K562 (cell line): ENCODE data around the gene PDLIM5. TPM values are rescaled to one million over a fixed set of nuclear protein-coding genes. Genes with fewer than 3 reads are reported as not detected.

Experiments
- BACH1 ChIP-seq: fragments of 200-800 bp; sonication (Bioruptor generic); IDR thresholded peaks from 2 replicates; pipeline ENCODE4 v1.6.1; 2016; ENCODE audit warnings: missing genetic modification characterization, missing compliant biosample characterization
- CBX3 ChIP-seq, 2 experiments: IDR thresholded peaks; 1 replicate in 1 of 2; 2 replicates in 1 of 2; pipeline ENCODE4 v1.6.1; 2012; ENCODE audit warnings: inconsistent platforms in 2 of 2, low read length in 2 of 2, borderline replicate concordance in 1 of 2, control low read depth in 1 of 2
- MEIS2 ChIP-seq: fragments of 450-650 bp; IDR thresholded peaks from 2 replicates; pipeline ENCODE4 v1.6.1; 2014; ENCODE audit warnings: mild to moderate bottlenecking; ENCODE audit not compliant: partially characterized antibody
- NCOR1 ChIP-seq: fragments of 450-650 bp; IDR thresholded peaks from 2 replicates; pipeline ENCODE4 v1.6.1; 2016; ENCODE audit warnings: mild to moderate bottlenecking, moderate library complexity
- NRF1 ChIP-seq, 2 experiments: fragments of 450-650 bp; IDR thresholded peaks in 1 of 2; conservative IDR thresholded peaks in 1 of 2; 2 replicates each; pipeline ENCODE4 v1.6.1; 2014; ENCODE audit warnings: mild to moderate bottlenecking in 2 of 2
- SMAD4 ChIP-seq: fragments of 250-450 bp; sonication (Bioruptor Pico); conservative IDR thresholded peaks from 2 replicates; pipeline ENCODE4 v1.8.0; 2021; ENCODE audit warnings: inconsistent platforms, mild to moderate bottlenecking, moderate library complexity
- SMARCA4 ChIP-seq: fragments of 450-650 bp; IDR thresholded peaks from 2 replicates; pipeline ENCODE4 v1.6.1; 2016
- TBP ChIP-seq: optimal IDR thresholded peaks from 2 replicates; pipeline ENCODE3; 2011; ENCODE audit warnings: low read depth, low read length, improper control_type of control experiment
- ZEB2 ChIP-seq: fragments of 450-650 bp; IDR thresholded peaks from 2 replicates; pipeline ENCODE4 v1.6.1; 2016
- ZNF212 ChIP-seq: fragments of 450-650 bp; formaldehyde crosslinking; IDR thresholded peaks from 2 replicates; pipeline ENCODE4 v1.4.0; 2020; ENCODE audit warnings: mild to moderate bottlenecking
- ZNF41 ChIP-seq: fragments of 250-450 bp; sonication (Bioruptor Pico); conservative IDR thresholded peaks from 2 replicates; pipeline ENCODE4 v1.4.0; 2020; ENCODE audit warnings: mild to moderate bottlenecking
- polyA plus RNA-seq, 8 experiments: library from polyadenylated mRNA; depleted of rRNA in 4 of 8; stranded (reverse) in 5 of 8; unstranded in 3 of 8; fragments of >200 nt; fragmentation: Nextera tagmentation in 2 of 8; fragmentation: Illumina TruSeq in 1 of 8; extraction: Ambion mirVana in 2 of 8; extraction: Trizol in 1 of 8; gene quantifications; 2 replicates each; pipeline versions ENCODE4 v1.2.1 to v1.2.3, GENCODE V29; 2011 to 2014; ENCODE audit warnings: inconsistent platforms in 1 of 8, missing spikeins in 1 of 8
- total RNA-seq, 7 experiments: library from RNA; depleted of rRNA in 6 of 7; stranded (reverse); fragments of >200 nt in 6 of 7; fragmentation: Illumina TruSeq in 2 of 7; extraction: Trizol in 2 of 7; gene quantifications; 2 replicates each; pipeline versions ENCODE4 v1.2.1 to v1.2.3, GENCODE V29; 2011 to 2021; ENCODE audit warnings: low replicate concordance in 1 of 7
- TF ChIP-seq, protein P1 (sequence below): fragments of 200-600 bp; sonication (generic); IDR thresholded peaks from one replicate; pipeline ENCODE4 v1.6.1; 2012; ENCODE audit warnings: mild to moderate bottlenecking, low read depth, low read length, inconsistent platforms
- TF ChIP-seq, protein P2 (sequence below): fragments of 250-450 bp; sonication (Bioruptor Pico); IDR thresholded peaks from 2 replicates; pipeline ENCODE4 v1.4.0; 2020; ENCODE audit warnings: borderline replicate concordance

PDLIM5 gene
- total and polyA plus RNA-seq, 9 of the 15 experiments (the other 6 are each of a cell fraction or from before 2014, with no cell fraction given): 36.9 to 127 (median 62.5) TPM

DNA sequence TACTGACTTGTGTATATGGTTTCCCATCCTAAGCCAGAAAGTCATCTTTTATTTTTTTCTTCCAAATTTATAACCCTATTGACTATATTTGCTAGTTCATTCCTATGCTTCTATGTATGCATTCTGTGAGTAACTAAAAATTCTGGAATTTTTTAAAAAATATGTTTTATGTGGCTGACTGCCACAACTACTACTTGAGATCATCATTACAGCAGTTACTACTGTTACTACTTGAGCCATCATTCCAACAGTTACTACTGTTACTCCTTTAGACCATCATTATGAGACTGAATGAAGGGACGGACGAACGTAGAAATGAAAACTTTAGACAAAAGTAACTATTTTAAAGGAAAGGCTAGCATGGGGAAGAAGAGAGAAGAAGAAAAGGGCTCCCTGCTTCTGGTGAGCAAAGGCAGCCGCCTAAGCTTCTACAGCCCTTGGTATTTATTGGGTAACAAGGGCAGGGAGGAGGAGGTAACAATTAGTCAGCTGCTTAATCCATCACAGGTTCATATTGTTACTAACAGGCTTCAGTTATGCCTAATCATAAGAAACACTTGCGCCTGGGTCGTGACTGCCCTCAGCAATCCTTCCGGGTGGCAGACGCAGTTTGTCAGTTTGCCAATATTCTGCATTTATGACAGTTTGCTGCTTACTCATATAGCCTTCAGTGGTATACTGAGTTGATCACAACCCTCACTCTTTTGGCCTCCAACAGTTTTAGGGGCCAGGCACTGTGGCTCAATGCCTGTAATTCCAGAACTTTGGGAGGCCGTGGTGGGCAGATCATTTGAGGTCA, 80.4 kb downstream of the PDLIM5 start (continued):
- TF ChIP-seq, protein P1, sequence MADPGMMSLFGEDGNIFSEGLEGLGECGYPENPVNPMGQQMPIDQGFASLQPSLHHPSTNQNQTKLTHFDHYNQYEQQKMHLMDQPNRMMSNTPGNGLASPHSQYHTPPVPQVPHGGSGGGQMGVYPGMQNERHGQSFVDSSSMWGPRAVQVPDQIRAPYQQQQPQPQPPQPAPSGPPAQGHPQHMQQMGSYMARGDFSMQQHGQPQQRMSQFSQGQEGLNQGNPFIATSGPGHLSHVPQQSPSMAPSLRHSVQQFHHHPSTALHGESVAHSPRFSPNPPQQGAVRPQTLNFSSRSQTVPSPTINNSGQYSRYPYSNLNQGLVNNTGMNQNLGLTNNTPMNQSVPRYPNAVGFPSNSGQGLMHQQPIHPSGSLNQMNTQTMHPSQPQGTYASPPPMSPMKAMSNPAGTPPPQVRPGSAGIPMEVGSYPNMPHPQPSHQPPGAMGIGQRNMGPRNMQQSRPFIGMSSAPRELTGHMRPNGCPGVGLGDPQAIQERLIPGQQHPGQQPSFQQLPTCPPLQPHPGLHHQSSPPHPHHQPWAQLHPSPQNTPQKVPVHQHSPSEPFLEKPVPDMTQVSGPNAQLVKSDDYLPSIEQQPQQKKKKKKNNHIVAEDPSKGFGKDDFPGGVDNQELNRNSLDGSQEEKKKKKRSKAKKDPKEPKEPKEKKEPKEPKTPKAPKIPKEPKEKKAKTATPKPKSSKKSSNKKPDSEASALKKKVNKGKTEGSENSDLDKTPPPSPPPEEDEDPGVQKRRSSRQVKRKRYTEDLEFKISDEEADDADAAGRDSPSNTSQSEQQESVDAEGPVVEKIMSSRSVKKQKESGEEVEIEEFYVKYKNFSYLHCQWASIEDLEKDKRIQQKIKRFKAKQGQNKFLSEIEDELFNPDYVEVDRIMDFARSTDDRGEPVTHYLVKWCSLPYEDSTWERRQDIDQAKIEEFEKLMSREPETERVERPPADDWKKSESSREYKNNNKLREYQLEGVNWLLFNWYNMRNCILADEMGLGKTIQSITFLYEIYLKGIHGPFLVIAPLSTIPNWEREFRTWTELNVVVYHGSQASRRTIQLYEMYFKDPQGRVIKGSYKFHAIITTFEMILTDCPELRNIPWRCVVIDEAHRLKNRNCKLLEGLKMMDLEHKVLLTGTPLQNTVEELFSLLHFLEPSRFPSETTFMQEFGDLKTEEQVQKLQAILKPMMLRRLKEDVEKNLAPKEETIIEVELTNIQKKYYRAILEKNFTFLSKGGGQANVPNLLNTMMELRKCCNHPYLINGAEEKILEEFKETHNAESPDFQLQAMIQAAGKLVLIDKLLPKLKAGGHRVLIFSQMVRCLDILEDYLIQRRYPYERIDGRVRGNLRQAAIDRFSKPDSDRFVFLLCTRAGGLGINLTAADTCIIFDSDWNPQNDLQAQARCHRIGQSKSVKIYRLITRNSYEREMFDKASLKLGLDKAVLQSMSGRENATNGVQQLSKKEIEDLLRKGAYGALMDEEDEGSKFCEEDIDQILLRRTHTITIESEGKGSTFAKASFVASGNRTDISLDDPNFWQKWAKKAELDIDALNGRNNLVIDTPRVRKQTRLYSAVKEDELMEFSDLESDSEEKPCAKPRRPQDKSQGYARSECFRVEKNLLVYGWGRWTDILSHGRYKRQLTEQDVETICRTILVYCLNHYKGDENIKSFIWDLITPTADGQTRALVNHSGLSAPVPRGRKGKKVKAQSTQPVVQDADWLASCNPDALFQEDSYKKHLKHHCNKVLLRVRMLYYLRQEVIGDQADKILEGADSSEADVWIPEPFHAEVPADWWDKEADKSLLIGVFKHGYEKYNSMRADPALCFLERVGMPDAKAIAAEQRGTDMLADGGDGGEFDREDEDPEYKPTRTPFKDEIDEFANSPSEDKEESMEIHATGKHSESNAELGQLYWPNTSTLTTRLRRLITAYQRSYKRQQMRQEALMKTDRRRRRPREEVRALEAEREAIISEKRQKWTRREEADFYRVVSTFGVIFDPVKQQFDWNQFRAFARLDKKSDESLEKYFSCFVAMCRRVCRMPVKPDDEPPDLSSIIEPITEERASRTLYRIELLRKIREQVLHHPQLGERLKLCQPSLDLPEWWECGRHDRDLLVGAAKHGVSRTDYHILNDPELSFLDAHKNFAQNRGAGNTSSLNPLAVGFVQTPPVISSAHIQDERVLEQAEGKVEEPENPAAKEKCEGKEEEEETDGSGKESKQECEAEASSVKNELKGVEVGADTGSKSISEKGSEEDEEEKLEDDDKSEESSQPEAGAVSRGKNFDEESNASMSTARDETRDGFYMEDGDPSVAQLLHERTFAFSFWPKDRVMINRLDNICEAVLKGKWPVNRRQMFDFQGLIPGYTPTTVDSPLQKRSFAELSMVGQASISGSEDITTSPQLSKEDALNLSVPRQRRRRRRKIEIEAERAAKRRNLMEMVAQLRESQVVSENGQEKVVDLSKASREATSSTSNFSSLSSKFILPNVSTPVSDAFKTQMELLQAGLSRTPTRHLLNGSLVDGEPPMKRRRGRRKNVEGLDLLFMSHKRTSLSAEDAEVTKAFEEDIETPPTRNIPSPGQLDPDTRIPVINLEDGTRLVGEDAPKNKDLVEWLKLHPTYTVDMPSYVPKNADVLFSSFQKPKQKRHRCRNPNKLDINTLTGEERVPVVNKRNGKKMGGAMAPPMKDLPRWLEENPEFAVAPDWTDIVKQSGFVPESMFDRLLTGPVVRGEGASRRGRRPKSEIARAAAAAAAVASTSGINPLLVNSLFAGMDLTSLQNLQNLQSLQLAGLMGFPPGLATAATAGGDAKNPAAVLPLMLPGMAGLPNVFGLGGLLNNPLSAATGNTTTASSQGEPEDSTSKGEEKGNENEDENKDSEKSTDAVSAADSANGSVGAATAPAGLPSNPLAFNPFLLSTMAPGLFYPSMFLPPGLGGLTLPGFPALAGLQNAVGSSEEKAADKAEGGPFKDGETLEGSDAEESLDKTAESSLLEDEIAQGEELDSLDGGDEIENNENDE: no peak
- TF ChIP-seq ZNF41 (CRISPR knock-in tag) (no peak), NRF1 (conservative IDR thresholded peaks at IDR 0.05 in 1 of 2, IDR thresholded peaks at IDR 0.05 in 1 of 2) (0 out of 4 replicates have a peak, but pooled peaks of 1 of the 2 experiments have one; percentile 10), CBX3 (IDR thresholded peaks at IDR 0.05; ENCODE audit: borderline replicate concordance in 1 of 2, low read length in 2 of 2) (no peak), ZEB2 (no peak), MEIS2 (peak; percentile 48), ZNF212 (CRISPR knock-in tag) (no peak), SMAD4 (no peak; the same call in 1 of the 2 replicates), NCOR1 (peak; percentile 64), TBP (no peak), SMARCA4 (peak; percentile 48; the same call in 1 of the 2 replicates), BACH1 (no peak)
- TF ChIP-seq, protein P2, sequence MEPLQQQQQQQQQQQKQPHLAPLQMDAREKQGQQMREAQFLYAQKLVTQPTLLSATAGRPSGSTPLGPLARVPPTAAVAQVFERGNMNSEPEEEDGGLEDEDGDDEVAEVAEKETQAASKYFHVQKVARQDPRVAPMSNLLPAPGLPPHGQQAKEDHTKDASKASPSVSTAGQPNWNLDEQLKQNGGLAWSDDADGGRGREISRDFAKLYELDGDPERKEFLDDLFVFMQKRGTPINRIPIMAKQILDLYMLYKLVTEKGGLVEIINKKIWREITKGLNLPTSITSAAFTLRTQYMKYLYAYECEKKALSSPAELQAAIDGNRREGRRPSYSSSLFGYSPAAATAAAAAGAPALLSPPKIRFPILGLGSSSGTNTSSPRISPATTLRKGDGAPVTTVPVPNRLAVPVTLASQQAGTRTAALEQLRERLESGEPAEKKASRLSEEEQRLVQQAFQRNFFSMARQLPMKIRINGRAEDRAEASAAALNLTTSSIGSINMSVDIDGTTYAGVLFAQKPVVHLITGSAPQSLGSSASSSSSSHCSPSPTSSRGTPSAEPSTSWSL (CRISPR knock-in tag): no peak
